ENCODE results near the gene CREB3L2. TPM values are rescaled to one million over a fixed set of nuclear protein-coding genes. Genes with fewer than 3 reads are reported as not detected.
"Not testable (repeated sequence)": the region's sequence is repeated elsewhere in the genome, so short reads cannot be mapped to it uniquely, and the experiment has no call there.

Gene CREB3L2
- total RNA-seq, 4 donors from 2014 or later, result 16.4 to 37.0 (median 19.9) TPM

GRCh38 chr7:138017992-138018391 is 16.1 kb upstream of the CREB3L2 start:
- intact Hi-C loops (cut with DNase I; ENCODE audit: low total_unique reads), result no loop called here
- in situ Hi-C loops (cut with MboI; ENCODE audit: low pct_ligation_motif_present in 1 of 4, low pct_unique_long_range_greater_than_20kb in 1 of 4, low sequenced_read_pairs in 3 of 4), result loop anchor here (10.0 to 25.0 kb wide), 2 partner anchors 356 to 363 kb away; no protein-coding TSS in a partner anchor
- 86 to 88% methylated on average over 1 of the region's 1 CpG for WGBS, 2 donors (ENCODE audit: low coverage in 1 of 2)

GRCh38 chr7:138015096-138015495 is 13.2 kb upstream of the CREB3L2 start:
- WGBS, 2 donors (ENCODE audit: low coverage in 1 of 2), result 86 to 100% methylated on average over 1 to 5 of the region's 5 CpGs
- in situ Hi-C loops (cut with MboI; ENCODE audit: low pct_ligation_motif_present in 1 of 4, low pct_unique_long_range_greater_than_20kb in 1 of 4, low sequenced_read_pairs in 3 of 4), result loop anchor here (10.0 to 25.0 kb wide), 2 partner anchors 353 to 360 kb away; no protein-coding TSS in a partner anchor

More at GRCh38 chr7:138017992-138018391, 16.1 kb upstream of the CREB3L2 start:
- H3K36me3 ChIP-seq, result no peaks in the 10 kb centered on the region
- no peak for TF ChIP-seq POLR2A (IDR thresholded peaks at IDR 0.05)
- TF ChIP-seq POLR2AphosphoS5 (IDR thresholded peaks at IDR 0.05), result no peak
- no peak for TF ChIP-seq CTCF (IDR thresholded peaks at IDR 0.05)
- no peak for TF ChIP-seq EP300 (IDR thresholded peaks at IDR 0.05; ENCODE audit: low read depth)
- H3K27ac ChIP-seq, result no peak overlapping the region
- H3K9me3 ChIP-seq, result no peaks in the 10 kb centered on the region
- no peaks in the 10 kb centered on the region for H3K4me1 ChIP-seq
- no peak overlapping the region for H3K4me3 ChIP-seq
- H3K27me3 ChIP-seq, result no peaks in the 10 kb centered on the region
- no peak for DNase-seq

GRCh38 chr7:138014686-138015085 is 12.8 kb upstream of the CREB3L2 start:
- no peak for DNase-seq
- H3K4me1 ChIP-seq, result no peaks in the 10 kb centered on the region
- no peaks in the 10 kb centered on the region for H3K9me3 ChIP-seq
- 88% methylated on average over 1 of the region's 1 CpG; no CpG with 5 or more reads in 1 of the 2 donors for WGBS, 2 donors (ENCODE audit: low coverage in 1 of 2)
- TF ChIP-seq CTCF (IDR thresholded peaks at IDR 0.05), result no peak
- no peak for TF ChIP-seq EP300 (IDR thresholded peaks at IDR 0.05; ENCODE audit: low read depth)
- no peak for TF ChIP-seq POLR2AphosphoS5 (IDR thresholded peaks at IDR 0.05)
- TF ChIP-seq POLR2A (IDR thresholded peaks at IDR 0.05), result no peak
- no peak overlapping the region for H3K4me3 ChIP-seq
- in situ Hi-C loops (cut with MboI; ENCODE audit: low pct_ligation_motif_present in 1 of 4, low pct_unique_long_range_greater_than_20kb in 1 of 4, low sequenced_read_pairs in 3 of 4), result loop anchor here (5.0 to 25.0 kb wide), 3 partner anchors 107 to 360 kb away; no protein-coding TSS in a partner anchor
- intact Hi-C loops (cut with DNase I; ENCODE audit: low total_unique reads), result no loop called here
- H3K27me3 ChIP-seq, result no peaks in the 10 kb centered on the region
- H3K27ac ChIP-seq, result no peak overlapping the region
- H3K36me3 ChIP-seq, result no peaks in the 10 kb centered on the region

More at GRCh38 chr7:138015096-138015495, 13.2 kb upstream of the CREB3L2 start:
- no peak overlapping the region for H3K27ac ChIP-seq
- no peaks in the 10 kb centered on the region for H3K36me3 ChIP-seq
- peak; percentile 20 for DNase-seq
- no peaks in the 10 kb centered on the region for H3K4me1 ChIP-seq
- no peaks in the 10 kb centered on the region for H3K9me3 ChIP-seq
- no peaks in the 10 kb centered on the region for H3K27me3 ChIP-seq
- no peak overlapping the region for H3K4me3 ChIP-seq
- TF ChIP-seq EP300 (IDR thresholded peaks at IDR 0.05; ENCODE audit: low read depth), result no peak
- no peak for TF ChIP-seq CTCF (IDR thresholded peaks at IDR 0.05)
- TF ChIP-seq POLR2A (IDR thresholded peaks at IDR 0.05), result no peak
- no peak for TF ChIP-seq POLR2AphosphoS5 (IDR thresholded peaks at IDR 0.05)
- intact Hi-C loops (cut with DNase I; ENCODE audit: low total_unique reads), result no loop called here

- intact Hi-C loops (cut with DNase I; ENCODE audit: low total_unique reads); H3K27me3 ChIP-seq; H3K4me3 ChIP-seq; DNase-seq; H3K9me3 ChIP-seq; H3K36me3 ChIP-seq; H3K27ac ChIP-seq; H3K4me1 ChIP-seq: not testable (repeated sequence)
- in situ Hi-C loops (cut with MboI; ENCODE audit: low pct_ligation_motif_present in 1 of 4, low pct_unique_long_range_greater_than_20kb in 1 of 4, low sequenced_read_pairs in 3 of 4), result loop anchor here (5.0 to 25.0 kb wide), 3 partner anchors 107 to 359 kb away; no protein-coding TSS in a partner anchor
- WGBS, 2 donors (ENCODE audit: low coverage in 1 of 2), result 85 to 92% methylated on average over 4 of the region's 4 CpGs
Measured at GRCh38 chr7:138014201-138014600, 12.3 kb upstream of the CREB3L2 start.

- no peaks in the 10 kb centered on the region for H3K9me3 ChIP-seq
- peaks cover 0 to 6% (median 2%) of the 10 kb centered on the region in 4 donors for H3K4me1 ChIP-seq
- H3K36me3 ChIP-seq, result no peaks in the 10 kb centered on the region
- H3K27me3 ChIP-seq, result no peaks in the 10 kb centered on the region
- DNase-seq, result no peak
- H3K27ac ChIP-seq, result no peak overlapping the region
- intact Hi-C loops (cut with DNase I; ENCODE audit: low total_unique reads) (loop anchor here (2.0 kb wide), 1 partner anchor 107 kb away; no protein-coding TSS in a partner anchor), in situ Hi-C loops (cut with MboI; ENCODE audit: low pct_ligation_motif_present in 1 of 4, low pct_unique_long_range_greater_than_20kb in 1 of 4, low sequenced_read_pairs in 3 of 4) (loop anchor here (5.0 to 25.0 kb wide), 4 partner anchors 95 to 347 kb away; no protein-coding TSS in a partner anchor)
- no peak for TF ChIP-seq EP300 (IDR thresholded peaks at IDR 0.05; ENCODE audit: low read depth)
- no peak for TF ChIP-seq POLR2A (IDR thresholded peaks at IDR 0.05)
- no peak for TF ChIP-seq CTCF (IDR thresholded peaks at IDR 0.05)
- TF ChIP-seq POLR2AphosphoS5 (IDR thresholded peaks at IDR 0.05), result no peak
- 100% methylated on average over 1 of the region's 1 CpG; no CpG with 5 or more reads in 1 of the 2 donors for WGBS, 2 donors (ENCODE audit: low coverage in 1 of 2)
- H3K4me3 ChIP-seq, result no peak overlapping the region
Measured at GRCh38 chr7:138009350-138009653, 7.4 kb upstream of the CREB3L2 start.
